ENCODE measurements around the gene SUCLG2.

SUCLG2 gene

GRCh38 chr3:67564008-67564407 lies 90.4 kb downstream of the SUCLG2 start:
- Histone ChIP-seq H3K4me3 (replicated peaks; ENCODE audit: insufficient read depth, low read length) (no peak overlapping the region), H3K27ac (replicated peaks) (no peak overlapping the region), H3K27me3 (ENCODE audit: insufficient read depth, poor library complexity, severe bottlenecking) (no peaks in the 10 kb centered on the region)
- TF ChIP-seq SPI1 (IDR thresholded peaks at IDR 0.05; ENCODE audit: borderline replicate concordance, low read depth), result no peak
- no peak for TF ChIP-seq GABPA (IDR thresholded peaks at IDR 0.05; ENCODE audit: low read depth)
- no peak for TF ChIP-seq POLR2AphosphoS5 (IDR thresholded peaks at IDR 0.05; ENCODE audit: low read depth)
- no peak for TF ChIP-seq REST (IDR thresholded peaks at IDR 0.05; ENCODE audit: insufficient replicate concordance, low read depth)
- TF ChIP-seq CTCF (IDR thresholded peaks at IDR 0.05; ENCODE audit: insufficient read depth, low read length), result no peak
- no peak for DNase-seq (ENCODE audit: low read depth in 1 of 2, low spot score in 1 of 2)

- DNase-seq (ENCODE audit: low read depth in 1 of 2, low spot score in 1 of 2), result no peak
- Histone ChIP-seq H3K27ac (replicated peaks) (no peak overlapping the region), H3K4me3 (replicated peaks; ENCODE audit: insufficient read depth, low read length) (no peak overlapping the region), H3K27me3 (ENCODE audit: insufficient read depth, poor library complexity, severe bottlenecking) (no peaks in the 10 kb centered on the region)
- TF ChIP-seq SPI1 (IDR thresholded peaks at IDR 0.05; ENCODE audit: borderline replicate concordance, low read depth) (no peak), POLR2AphosphoS5 (IDR thresholded peaks at IDR 0.05; ENCODE audit: low read depth) (no peak), GABPA (IDR thresholded peaks at IDR 0.05; ENCODE audit: low read depth) (no peak), CTCF (IDR thresholded peaks at IDR 0.05; ENCODE audit: insufficient read depth, low read length) (no peak), REST (IDR thresholded peaks at IDR 0.05; ENCODE audit: insufficient replicate concordance, low read depth) (no peak)
These were observed 92.6 kb downstream of the SUCLG2 start for GRCh38 chr3:67561667-67562394.

GRCh38 chr3:67561266-67561665 lies 93.1 kb downstream of the SUCLG2 start:
- TF ChIP-seq GABPA (IDR thresholded peaks at IDR 0.05; ENCODE audit: low read depth), result no peak
- no peak for TF ChIP-seq REST (IDR thresholded peaks at IDR 0.05; ENCODE audit: insufficient replicate concordance, low read depth)
- TF ChIP-seq CTCF (IDR thresholded peaks at IDR 0.05; ENCODE audit: insufficient read depth, low read length), result no peak
- TF ChIP-seq SPI1 (IDR thresholded peaks at IDR 0.05; ENCODE audit: borderline replicate concordance, low read depth), result no peak
- no peak for TF ChIP-seq POLR2AphosphoS5 (IDR thresholded peaks at IDR 0.05; ENCODE audit: low read depth)
- Histone ChIP-seq H3K4me3 (replicated peaks; ENCODE audit: insufficient read depth, low read length) (no peak overlapping the region), H3K27ac (replicated peaks) (no peak overlapping the region), H3K27me3 (ENCODE audit: insufficient read depth, poor library complexity, severe bottlenecking) (no peaks in the 10 kb centered on the region)
- DNase-seq (ENCODE audit: low read depth in 1 of 2, low spot score in 1 of 2), result no peak

Data from HL-60 (cell line).